HG03342 (cell line): ENCODE results near the gene RAB38.

Experiments used
- ATAC-seq: cut with Tn5 transposase; IDR thresholded peaks from one replicate; pipeline ENCODE4 v1.9.1; 2021; ENCODE audit warnings: mild to moderate bottlenecking, moderate library complexity; ENCODE audit not compliant: unreplicated experiment

The RAB38 gene

GRCh38 chr11:88174709-88175568 is at the start of gene RAB38:
TSS of gene RAB38 (minus strand) at chr11:88175443. CDS start at chr11:88175384, 59 bp downstream.
- ATAC-seq, result peak; percentile 44

GRCh38 chr11:88213406-88213805 is 38.2 kb upstream of the RAB38 start:
- ATAC-seq, result no peak

- ATAC-seq, result no peak
Observed at GRCh38 chr11:88212300-88212699, 37.1 kb upstream of the RAB38 start.

GRCh38 chr11:88208745-88209144 is 33.5 kb upstream of the RAB38 start:
- no peak for ATAC-seq

- ATAC-seq, result no peak
Observed at GRCh38 chr11:88206751-88207150, 31.5 kb upstream of the RAB38 start.

GRCh38 chr11:88204353-88204752 is 29.1 kb upstream of the RAB38 start:
- no peak for ATAC-seq

GRCh38 chr11:88203604-88204003 is 28.4 kb upstream of the RAB38 start:
- no peak for ATAC-seq

- no peak for ATAC-seq
Observed at GRCh38 chr11:88202498-88202897, 27.3 kb upstream of the RAB38 start.

- no peak for ATAC-seq
Observed at GRCh38 chr11:88196393-88196792, 21.1 kb upstream of the RAB38 start.

GRCh38 chr11:88195908-88196307 is 20.7 kb upstream of the RAB38 start:
- no peak for ATAC-seq

GRCh38 chr11:88194990-88195389 is 19.7 kb upstream of the RAB38 start:
- ATAC-seq, result no peak

- ATAC-seq, result no peak
Observed at GRCh38 chr11:88193278-88193677, 18.0 kb upstream of the RAB38 start.

- no peak for ATAC-seq
Observed at GRCh38 chr11:88188932-88189253, 13.7 kb upstream of the RAB38 start.

- ATAC-seq, result no peak
Observed at GRCh38 chr11:88188251-88188931, 13.1 kb upstream of the RAB38 start.

GRCh38 chr11:88183233-88183632 is 8.0 kb upstream of the RAB38 start:
- no peak for ATAC-seq

- no peak for ATAC-seq
Observed at GRCh38 chr11:88181776-88182175, 6.5 kb upstream of the RAB38 start.

GRCh38 chr11:88179971-88180629 is 4.9 kb upstream of the RAB38 start:
- ATAC-seq, result no peak

GRCh38 chr11:88179141-88179540 is 3.9 kb upstream of the RAB38 start:
- ATAC-seq, result peak; percentile 57

- no peak for ATAC-seq
Observed at GRCh38 chr11:88178191-88178590, 2.9 kb upstream of the RAB38 start.

GRCh38 chr11:88175569-88176075 is 379 bp upstream of the RAB38 start:
- peak; percentile 19 for ATAC-seq

- no peak for ATAC-seq
Observed at GRCh38 chr11:88173956-88174355, 1.3 kb downstream of the RAB38 start.

GRCh38 chr11:88171982-88172381 is 3.3 kb downstream of the RAB38 start:
- ATAC-seq, result no peak
